Myocyte (in vitro differentiated cells): ENCODE data around the gene OR52J3. TPM values are rescaled to one million over a fixed set of nuclear protein-coding genes. Genes with fewer than 3 reads are reported as not detected.

Source experiments
- DNase-seq: peaks from one replicate; pipeline ENCODE4 v3.0.0-alpha.2; 2012; ENCODE audit warnings: low read depth
- total RNA-seq: library from RNA; depleted of rRNA; stranded (reverse); fragments of >200 nt; gene quantifications from 2 replicates; pipeline ENCODE4 v1.2.3, GENCODE V29; 2014

The OR52J3 gene
- total RNA-seq, 1 donor from 2014 or later = not detected

DNA sequence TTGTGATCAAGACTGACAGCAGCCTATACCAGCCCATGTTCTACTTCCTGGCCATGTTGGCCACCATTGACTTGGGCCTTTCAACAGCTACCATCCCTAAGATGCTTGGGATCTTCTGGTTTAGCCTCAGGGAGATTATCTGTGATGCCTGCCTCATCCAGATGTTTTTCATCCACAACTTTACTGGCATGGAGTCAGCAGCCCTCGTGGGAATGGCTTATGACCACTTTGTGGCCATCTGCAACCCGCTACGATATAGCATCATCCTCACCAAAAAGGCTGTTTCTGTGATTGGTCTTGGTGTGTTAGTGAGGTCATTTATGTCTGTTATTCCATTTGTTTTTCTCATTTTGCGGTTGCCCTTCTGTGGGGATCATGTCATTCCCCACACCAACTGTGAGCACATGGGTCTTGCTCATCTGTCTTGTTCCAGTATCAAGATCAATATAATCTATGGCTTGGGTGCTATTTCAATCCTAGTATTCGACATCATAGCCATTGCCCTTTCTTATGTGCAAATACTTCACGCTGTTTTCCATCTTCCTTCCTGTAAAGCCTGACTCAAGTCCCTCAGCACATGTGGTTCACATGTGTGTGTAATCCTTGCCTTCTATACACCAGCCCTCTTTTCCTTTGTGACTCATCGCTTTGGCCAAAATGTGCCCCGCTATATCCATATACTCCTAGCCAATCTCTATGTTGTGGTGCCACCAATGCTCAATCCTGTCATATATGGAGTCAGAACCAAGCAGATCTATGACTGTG, 46.7 kb downstream of the OR52J3 start:
- DNase-seq = peak; percentile 1

DNA sequence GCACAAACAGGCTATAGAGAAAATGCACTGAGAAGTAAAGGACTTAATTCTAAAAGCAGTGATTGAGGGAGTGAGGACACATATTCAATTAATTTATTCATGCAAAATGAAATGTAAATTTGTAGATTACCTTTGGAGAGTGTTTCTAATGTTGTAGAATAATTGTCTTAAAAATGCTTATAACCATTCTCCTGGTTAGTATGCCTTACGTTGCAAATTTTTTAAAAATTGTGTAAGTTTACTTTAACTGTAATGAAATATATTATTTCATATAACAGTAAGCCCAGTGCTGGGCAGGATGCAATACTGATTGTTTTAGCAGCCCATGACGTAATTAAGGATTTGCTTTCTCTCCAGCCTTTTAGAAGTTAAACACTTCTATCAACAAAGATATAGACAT, 49.7 kb downstream of the OR52J3 start:
- no peak for DNase-seq

Other genes starting within 250 kb of the OR52J3 start
- not detected in 2 replicates for gene OR52R1, start 242.1 kb upstream of the OR52J3 start, total RNA-seq
- gene OR51F2, start 225.2 kb upstream of the OR52J3 start, total RNA-seq = not detected in 2 replicates
- not detected in 2 replicates for gene OR51S1, start 197.3 kb upstream of the OR52J3 start, total RNA-seq
- not detected in 2 replicates for gene OR51T1, start 164.6 kb upstream of the OR52J3 start, total RNA-seq
- not detected in 2 replicates for gene OR51A7, start 142.7 kb upstream of the OR52J3 start, total RNA-seq
- gene OR51G2, start 127.2 kb upstream of the OR52J3 start, total RNA-seq = not detected in 2 replicates
- gene OR51G1, start 122.2 kb upstream of the OR52J3 start, total RNA-seq = not detected in 2 replicates
- gene OR51A4, start 98.9 kb upstream of the OR52J3 start, total RNA-seq = not detected in 2 replicates
- not detected in 2 replicates for gene OR51A2, start 90.8 kb upstream of the OR52J3 start, total RNA-seq
- gene OR51L1, start 51.7 kb upstream of the OR52J3 start, total RNA-seq = not detected in 2 replicates
- gene OR52E2, start 13.1 kb downstream of the OR52J3 start, total RNA-seq = not detected in 2 replicates
- gene OR52E1, start 23.0 kb downstream of the OR52J3 start, total RNA-seq = not detected in 2 replicates
- gene OR52A5, start 91.8 kb downstream of the OR52J3 start, total RNA-seq = not detected in 2 replicates
- not detected in 2 replicates for gene OR52A1, start 108.2 kb downstream of the OR52J3 start, total RNA-seq
- gene OR51V1, start 154.2 kb downstream of the OR52J3 start, total RNA-seq = not detected in 2 replicates
- gene HBB, start 180.5 kb downstream of the OR52J3 start, total RNA-seq = not detected in 2 replicates
- not detected in 2 replicates for gene HBD, start 188.0 kb downstream of the OR52J3 start, total RNA-seq
- not detected in 2 replicates for gene HBG1, start 203.3 kb downstream of the OR52J3 start, total RNA-seq
- gene HBG2, start 208.3 kb downstream of the OR52J3 start, total RNA-seq = not detected in 2 replicates
- not detected in 2 replicates for gene HBE1, start 223.4 kb downstream of the OR52J3 start, total RNA-seq